Measurements from ENCODE around the gene C1orf52. TPM values are rescaled to one million over a fixed set of nuclear protein-coding genes. Genes with fewer than 3 reads are reported as not detected.

Gene C1orf52
- total and polyA plus RNA-seq, 2 of the 13 experiments (the other 11 are each of a cell fraction or from before 2014, with no cell fraction given), result 19.4 to 27.4 TPM

DNA sequence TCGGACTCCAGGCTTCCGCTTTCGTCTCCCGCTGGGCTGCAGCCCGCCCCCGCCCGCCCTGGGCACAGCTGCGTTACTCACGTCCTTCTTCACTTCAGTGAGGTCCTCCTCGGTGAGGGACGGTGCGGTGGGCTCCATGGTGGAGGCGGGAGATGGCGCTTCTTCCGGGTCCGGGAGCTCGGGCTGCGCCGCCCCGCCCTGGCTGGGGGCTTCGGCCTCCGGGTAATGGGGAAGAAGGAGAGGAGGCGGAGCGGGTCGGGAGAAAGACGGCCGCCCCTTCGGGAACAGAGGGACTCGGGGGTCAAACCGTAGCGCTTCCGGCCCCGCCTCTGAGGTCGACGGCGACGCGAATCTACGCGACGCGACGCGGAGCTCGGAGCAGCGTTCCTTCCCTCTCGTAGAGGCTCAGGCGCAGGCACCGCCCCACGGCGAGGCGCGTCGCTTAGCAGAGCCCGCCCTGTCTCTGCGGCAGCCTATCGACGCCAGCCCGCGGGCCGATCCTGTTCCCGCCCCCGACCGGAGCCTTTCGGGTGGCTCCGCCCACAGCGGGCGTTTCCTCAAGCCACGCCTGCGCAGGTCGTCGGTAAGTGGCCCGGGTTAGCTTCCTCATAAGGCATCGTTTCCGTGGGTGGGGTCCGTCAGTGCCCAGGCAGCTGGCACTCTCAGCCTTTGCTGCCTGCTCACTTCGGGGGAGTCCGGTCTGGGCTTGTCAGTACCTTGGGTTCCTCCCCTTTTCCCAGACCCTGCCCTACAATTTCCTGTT lies 16.9 kb upstream of the C1orf52 start, which contains the start of gene BCL10 (continued):
- TF ChIP-seq, protein P1, sequence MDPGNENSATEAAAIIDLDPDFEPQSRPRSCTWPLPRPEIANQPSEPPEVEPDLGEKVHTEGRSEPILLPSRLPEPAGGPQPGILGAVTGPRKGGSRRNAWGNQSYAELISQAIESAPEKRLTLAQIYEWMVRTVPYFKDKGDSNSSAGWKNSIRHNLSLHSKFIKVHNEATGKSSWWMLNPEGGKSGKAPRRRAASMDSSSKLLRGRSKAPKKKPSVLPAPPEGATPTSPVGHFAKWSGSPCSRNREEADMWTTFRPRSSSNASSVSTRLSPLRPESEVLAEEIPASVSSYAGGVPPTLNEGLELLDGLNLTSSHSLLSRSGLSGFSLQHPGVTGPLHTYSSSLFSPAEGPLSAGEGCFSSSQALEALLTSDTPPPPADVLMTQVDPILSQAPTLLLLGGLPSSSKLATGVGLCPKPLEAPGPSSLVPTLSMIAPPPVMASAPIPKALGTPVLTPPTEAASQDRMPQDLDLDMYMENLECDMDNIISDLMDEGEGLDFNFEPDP (CRISPR knock-in tag; conservative IDR thresholded peaks at IDR 0.05), result no peak
- 0 out of 2 replicates have a peak, but pooled peaks have one; percentile 27 for TF ChIP-seq ZIK1 (CRISPR knock-in tag; IDR thresholded peaks at IDR 0.05; ENCODE audit: borderline replicate concordance, low read depth)
- TF ChIP-seq SNAPC2 (CRISPR knock-in tag; IDR thresholded peaks at IDR 0.05), result 0 out of 2 replicates have a peak, but pooled peaks have one; percentile 65
- TF ChIP-seq ESRRA (CRISPR knock-in tag; IDR thresholded peaks at IDR 0.05; ENCODE audit: low read depth), result no peak; the same call in 1 of the 2 replicates
- no peak for TF ChIP-seq KDM6A (CRISPR knock-in tag; IDR thresholded peaks at IDR 0.05; ENCODE audit: low read depth)
- TF ChIP-seq EZH2 (conservative IDR thresholded peaks at IDR 0.05; ENCODE audit: low read depth, low read length), result no peak
- TF ChIP-seq REPIN1 (CRISPR knock-in tag; IDR thresholded peaks at IDR 0.05; ENCODE audit: borderline replicate concordance, low read depth), result 0 out of 2 replicates have a peak, but pooled peaks have one; percentile 10
- TF ChIP-seq ZNF558 (CRISPR knock-in tag; IDR thresholded peaks at IDR 0.05; ENCODE audit: borderline replicate concordance), result no peak
- TF ChIP-seq ZNF619 (CRISPR knock-in tag; IDR thresholded peaks at IDR 0.05), result 0 out of 2 replicates have a peak, but pooled peaks have one; percentile 41
- no peak for TF ChIP-seq ZNF850 (CRISPR knock-in tag; conservative IDR thresholded peaks at IDR 0.05)
- TF ChIP-seq ZNF12 (CRISPR knock-in tag; IDR thresholded peaks at IDR 0.05), result no peak
- no peak for TF ChIP-seq JUND (CRISPR knock-in tag; IDR thresholded peaks at IDR 0.05)
- TF ChIP-seq ZFP36L2 (CRISPR knock-in tag; IDR thresholded peaks at IDR 0.05), result no peak
- TF ChIP-seq RXRA (CRISPR knock-in tag; IDR thresholded peaks at IDR 0.05), result peak; percentile 72; the same call in 1 of the 2 replicates
- TF ChIP-seq NCOA1 (CRISPR knock-in tag; IDR thresholded peaks at IDR 0.05), result no peak
- peak; percentile 59; the same call in 1 of the 2 replicates for TF ChIP-seq PHF21A (CRISPR knock-in tag; IDR thresholded peaks at IDR 0.05)
- TF ChIP-seq MZF1 (CRISPR knock-in tag; IDR thresholded peaks at IDR 0.05; ENCODE audit: borderline replicate concordance), result peak; percentile 71; the same call in 1 of the 2 replicates
- TF ChIP-seq CBX1 (IDR thresholded peaks at IDR 0.05; ENCODE audit: low read depth), result peak; percentile 80
- TF ChIP-seq, protein P2, sequence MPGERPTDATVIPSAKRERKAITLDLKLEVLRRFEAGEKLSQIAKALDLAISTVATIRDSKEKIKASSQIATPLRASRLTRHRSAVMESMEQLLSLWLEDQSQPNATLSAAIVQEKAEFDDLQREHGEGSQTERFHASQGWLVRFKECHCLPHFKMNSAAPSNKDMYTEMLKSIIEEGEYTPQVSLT (CRISPR knock-in tag; IDR thresholded peaks at IDR 0.05; ENCODE audit: borderline replicate concordance, low read depth), result no peak
- TF ChIP-seq, protein P3, sequence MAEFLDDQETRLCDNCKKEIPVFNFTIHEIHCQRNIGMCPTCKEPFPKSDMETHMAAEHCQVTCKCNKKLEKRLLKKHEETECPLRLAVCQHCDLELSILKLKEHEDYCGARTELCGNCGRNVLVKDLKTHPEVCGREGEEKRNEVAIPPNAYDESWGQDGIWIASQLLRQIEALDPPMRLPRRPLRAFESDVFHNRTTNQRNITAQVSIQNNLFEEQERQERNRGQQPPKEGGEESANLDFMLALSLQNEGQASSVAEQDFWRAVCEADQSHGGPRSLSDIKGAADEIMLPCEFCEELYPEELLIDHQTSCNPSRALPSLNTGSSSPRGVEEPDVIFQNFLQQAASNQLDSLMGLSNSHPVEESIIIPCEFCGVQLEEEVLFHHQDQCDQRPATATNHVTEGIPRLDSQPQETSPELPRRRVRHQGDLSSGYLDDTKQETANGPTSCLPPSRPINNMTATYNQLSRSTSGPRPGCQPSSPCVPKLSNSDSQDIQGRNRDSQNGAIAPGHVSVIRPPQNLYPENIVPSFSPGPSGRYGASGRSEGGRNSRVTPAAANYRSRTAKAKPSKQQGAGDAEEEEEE (CRISPR knock-in tag; IDR thresholded peaks at IDR 0.05; ENCODE audit: borderline replicate concordance), result peak; percentile 71; the same call in 1 of the 2 replicates
- TF ChIP-seq, protein P4, sequence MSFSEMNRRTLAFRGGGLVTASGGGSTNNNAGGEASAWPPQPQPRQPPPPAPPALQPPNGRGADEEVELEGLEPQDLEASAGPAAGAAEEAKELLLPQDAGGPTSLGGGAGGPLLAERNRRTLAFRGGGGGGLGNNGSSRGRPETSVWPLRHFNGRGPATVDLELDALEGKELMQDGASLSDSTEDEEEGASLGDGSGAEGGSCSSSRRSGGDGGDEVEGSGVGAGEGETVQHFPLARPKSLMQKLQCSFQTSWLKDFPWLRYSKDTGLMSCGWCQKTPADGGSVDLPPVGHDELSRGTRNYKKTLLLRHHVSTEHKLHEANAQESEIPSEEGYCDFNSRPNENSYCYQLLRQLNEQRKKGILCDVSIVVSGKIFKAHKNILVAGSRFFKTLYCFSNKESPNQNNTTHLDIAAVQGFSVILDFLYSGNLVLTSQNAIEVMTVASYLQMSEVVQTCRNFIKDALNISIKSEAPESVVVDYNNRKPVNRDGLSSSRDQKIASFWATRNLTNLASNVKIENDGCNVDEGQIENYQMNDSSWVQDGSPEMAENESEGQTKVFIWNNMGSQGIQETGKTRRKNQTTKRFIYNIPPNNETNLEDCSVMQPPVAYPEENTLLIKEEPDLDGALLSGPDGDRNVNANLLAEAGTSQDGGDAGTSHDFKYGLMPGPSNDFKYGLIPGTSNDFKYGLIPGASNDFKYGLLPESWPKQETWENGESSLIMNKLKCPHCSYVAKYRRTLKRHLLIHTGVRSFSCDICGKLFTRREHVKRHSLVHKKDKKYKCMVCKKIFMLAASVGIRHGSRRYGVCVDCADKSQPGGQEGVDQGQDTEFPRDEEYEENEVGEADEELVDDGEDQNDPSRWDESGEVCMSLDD (CRISPR knock-in tag; IDR thresholded peaks at IDR 0.05; ENCODE audit: borderline replicate concordance), result no peak
- TF ChIP-seq HOXD1 (CRISPR knock-in tag; IDR thresholded peaks at IDR 0.05), result no peak
- peak; percentile 77; the same call in 1 of the 2 replicates for TF ChIP-seq ZNF430 (CRISPR knock-in tag; IDR thresholded peaks at IDR 0.05)
- TF ChIP-seq ZNF766 (CRISPR knock-in tag; IDR thresholded peaks at IDR 0.05; ENCODE audit: borderline replicate concordance), result no peak

Data from HepG2 (cell line).